ENCODE data around the gene LRRC3. TPM values are rescaled to one million over a fixed set of nuclear protein-coding genes. Genes with fewer than 3 reads are reported as not detected.
A peak's percentile ranks its signal among the peaks of the same experiment; 100 is the strongest.

The LRRC3 gene
- total and polyA plus RNA-seq, 2 of the 8 experiments (the other 6 are each of a cell fraction or from before 2014, with no cell fraction given) = 3.1 to 5.4 TPM

GRCh38 chr21:44510508-44511218, 55.4 kb downstream of the LRRC3 start (continued):
- no peak for TF ChIP-seq FOSL1 (IDR thresholded peaks at IDR 0.05; ENCODE audit: insufficient read depth, low read depth, low read length)
- no peak for TF ChIP-seq CHD1 (IDR thresholded peaks at IDR 0.05; ENCODE audit: low read depth, low read length)
- TF ChIP-seq, protein P1, sequence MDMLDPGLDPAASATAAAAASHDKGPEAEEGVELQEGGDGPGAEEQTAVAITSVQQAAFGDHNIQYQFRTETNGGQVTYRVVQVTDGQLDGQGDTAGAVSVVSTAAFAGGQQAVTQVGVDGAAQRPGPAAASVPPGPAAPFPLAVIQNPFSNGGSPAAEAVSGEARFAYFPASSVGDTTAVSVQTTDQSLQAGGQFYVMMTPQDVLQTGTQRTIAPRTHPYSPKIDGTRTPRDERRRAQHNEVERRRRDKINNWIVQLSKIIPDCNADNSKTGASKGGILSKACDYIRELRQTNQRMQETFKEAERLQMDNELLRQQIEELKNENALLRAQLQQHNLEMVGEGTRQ (IDR thresholded peaks at IDR 0.05; ENCODE audit: low read length) = no peak
- TF ChIP-seq CTCF (IDR thresholded peaks at IDR 0.05; ENCODE audit: control extremely low read depth in 1 of 3, insufficient read depth in 1 of 3, low read depth in 1 of 3, low read length in 3 of 3) = peak in 2 of 3 experiments; percentile 88 to 92; a peak in 3 of 4 replicates
- TF ChIP-seq SP2 (IDR thresholded peaks at IDR 0.05; ENCODE audit: low read length) = no peak
- TF ChIP-seq JUN (IDR thresholded peaks at IDR 0.05; ENCODE audit: low read depth, low read length) = no peak
- TF ChIP-seq, protein P2, sequence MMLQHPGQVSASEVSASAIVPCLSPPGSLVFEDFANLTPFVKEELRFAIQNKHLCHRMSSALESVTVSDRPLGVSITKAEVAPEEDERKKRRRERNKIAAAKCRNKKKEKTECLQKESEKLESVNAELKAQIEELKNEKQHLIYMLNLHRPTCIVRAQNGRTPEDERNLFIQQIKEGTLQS (IDR thresholded peaks at IDR 0.05; ENCODE audit: insufficient read depth, low read depth, low read length) = no peak
- peak; percentile 69; the same call in 1 of the 2 replicates for TF ChIP-seq GABPA (IDR thresholded peaks at IDR 0.05; ENCODE audit: borderline replicate concordance, insufficient read depth, low read length)
- no peak for TF ChIP-seq SUZ12 (IDR thresholded peaks at IDR 0.05; ENCODE audit: low read length)
- TF ChIP-seq TBP (IDR thresholded peaks at IDR 0.05; ENCODE audit: low read depth, low read length) = no peak
- no peak for TF ChIP-seq JUND (IDR thresholded peaks at IDR 0.05; ENCODE audit: low read length)
- TF ChIP-seq, protein P3, sequence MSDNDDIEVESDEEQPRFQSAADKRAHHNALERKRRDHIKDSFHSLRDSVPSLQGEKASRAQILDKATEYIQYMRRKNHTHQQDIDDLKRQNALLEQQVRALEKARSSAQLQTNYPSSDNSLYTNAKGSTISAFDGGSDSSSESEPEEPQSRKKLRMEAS (IDR thresholded peaks at IDR 0.05) = peak; percentile 66
- no peak for TF ChIP-seq E2F6 (IDR thresholded peaks at IDR 0.05)
- no peak for TF ChIP-seq NANOG (IDR thresholded peaks at IDR 0.05; ENCODE audit: insufficient read depth, low read depth, low read length, poor library complexity, severe bottlenecking)
- TF ChIP-seq EP300 (IDR thresholded peaks at IDR 0.05; ENCODE audit: borderline replicate concordance in 1 of 2, low read depth in 2 of 2, low read length in 2 of 2) = no peak
- TF ChIP-seq SP1 (IDR thresholded peaks at IDR 0.05; ENCODE audit: low read depth, low read length) = no peak
- TF ChIP-seq CREB1 (IDR thresholded peaks at IDR 0.05) = peak; percentile 78
- TF ChIP-seq RXRA (IDR thresholded peaks at IDR 0.05; ENCODE audit: insufficient read depth, low read depth, low read length) = no peak

All from H1 (cell line).